ENCODE results near the gene GDF9.

Gene GDF9

DNA sequence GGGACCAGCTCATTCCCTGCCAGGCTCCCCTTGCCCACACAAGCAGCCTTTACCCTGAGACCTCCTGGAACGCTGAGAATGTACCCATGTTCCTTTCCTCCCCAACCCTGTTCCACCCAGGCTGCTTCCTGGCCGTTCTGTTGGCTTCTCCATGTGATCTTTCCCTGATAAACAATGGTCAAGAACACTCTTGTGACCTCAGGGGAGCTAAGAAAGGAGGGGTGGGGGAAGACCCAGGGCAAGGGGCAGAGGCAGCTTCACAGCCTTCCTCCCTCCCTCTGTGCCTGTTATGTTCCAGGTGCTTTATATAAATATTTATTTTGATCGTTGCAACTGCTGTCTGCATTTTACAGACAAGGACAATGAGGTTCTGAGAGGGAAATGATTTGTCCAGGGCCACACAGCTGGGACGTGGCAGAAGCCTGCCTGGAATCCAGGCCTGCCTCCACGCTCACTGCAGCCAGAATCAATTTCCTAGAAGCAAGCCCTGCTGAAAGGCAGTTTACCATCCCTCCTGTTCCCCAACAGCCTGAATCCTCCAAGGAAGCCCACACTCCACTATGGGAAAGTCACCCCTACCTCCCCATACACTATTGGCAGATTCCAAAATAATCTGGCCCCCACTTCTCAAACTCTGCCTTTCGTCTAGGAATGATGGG lies 39.7 kb downstream of the GDF9 start:
- ChIA-PET POLR2A (interaction anchor here (0.7 kb wide), 1 partner anchor 89 kb away, joined by 3 read pairs; the partner anchor contains the start of gene KIF3A), CTCF (no interaction called here)
- TF ChIP-seq FOXM1 (IDR thresholded peaks at IDR 0.05; ENCODE audit: borderline replicate concordance) (no peak), CTBP1 (IDR thresholded peaks at IDR 0.05; ENCODE audit: borderline replicate concordance) (no peak), FOXK2 (IDR thresholded peaks at IDR 0.05) (no peak), ZNF384 (IDR thresholded peaks at IDR 0.05) (no peak), SUZ12 (IDR thresholded peaks at IDR 0.05) (no peak), L3MBTL2 (conservative IDR thresholded peaks at IDR 0.05) (no peak), HDGF (IDR thresholded peaks at IDR 0.05; ENCODE audit: borderline replicate concordance) (no peak), ELF4 (IDR thresholded peaks at IDR 0.05) (no peak), TARDBP (IDR thresholded peaks at IDR 0.05) (no peak), ARNT (IDR thresholded peaks at IDR 0.05) (no peak), NFRKB (IDR thresholded peaks at IDR 0.05) (no peak), LEF1 (IDR thresholded peaks at IDR 0.05; ENCODE audit: borderline replicate concordance) (no peak), BHLHE40 (IDR thresholded peaks at IDR 0.05; ENCODE audit: borderline replicate concordance) (no peak), FOXA1 (IDR thresholded peaks at IDR 0.05) (no peak), SP1 (IDR thresholded peaks at IDR 0.05) (no peak)
- TF ChIP-seq, protein P1, sequence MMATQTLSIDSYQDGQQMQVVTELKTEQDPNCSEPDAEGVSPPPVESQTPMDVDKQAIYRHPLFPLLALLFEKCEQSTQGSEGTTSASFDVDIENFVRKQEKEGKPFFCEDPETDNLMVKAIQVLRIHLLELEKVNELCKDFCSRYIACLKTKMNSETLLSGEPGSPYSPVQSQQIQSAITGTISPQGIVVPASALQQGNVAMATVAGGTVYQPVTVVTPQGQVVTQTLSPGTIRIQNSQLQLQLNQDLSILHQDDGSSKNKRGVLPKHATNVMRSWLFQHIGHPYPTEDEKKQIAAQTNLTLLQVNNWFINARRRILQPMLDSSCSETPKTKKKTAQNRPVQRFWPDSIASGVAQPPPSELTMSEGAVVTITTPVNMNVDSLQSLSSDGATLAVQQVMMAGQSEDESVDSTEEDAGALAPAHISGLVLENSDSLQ (IDR thresholded peaks at IDR 0.05): no peak
- DNase-seq (ENCODE audit: extremely low spot score): no peak

DNA sequence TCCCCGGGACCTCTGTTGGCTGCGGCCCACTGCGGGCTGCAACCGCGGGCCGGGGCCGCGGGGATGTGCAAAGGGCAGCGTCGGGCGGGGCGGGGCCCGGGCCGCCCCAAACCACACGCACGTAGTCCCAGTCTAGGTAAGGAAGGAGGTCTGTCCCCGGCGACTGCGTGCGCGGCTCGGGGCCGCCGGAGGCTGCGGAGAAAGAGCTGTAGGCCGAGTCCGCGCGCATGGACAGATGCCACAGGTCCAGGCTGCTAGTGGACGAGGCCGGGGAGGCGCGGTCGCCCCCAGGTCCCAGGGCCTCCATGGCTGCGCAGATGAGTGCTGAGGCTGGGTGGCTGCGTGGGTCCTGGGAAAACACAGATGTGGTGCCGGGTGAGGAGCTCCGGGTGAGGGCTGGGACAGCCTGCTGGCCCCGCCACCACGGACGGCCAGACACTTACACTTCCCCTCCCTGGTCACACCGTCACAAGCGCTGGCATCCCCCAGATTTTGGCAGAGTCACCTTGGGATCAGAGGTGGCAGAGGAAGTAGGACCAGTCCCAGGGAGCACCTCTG lies 40.4 kb downstream of the GDF9 start:
- POLR2A ChIA-PET: interaction anchor here (0.7 kb wide), 1 partner anchor 88 kb away, joined by 3 read pairs; the partner anchor contains the start of gene KIF3A
- TF ChIP-seq ELF4 (IDR thresholded peaks at IDR 0.05) (no peak), TARDBP (IDR thresholded peaks at IDR 0.05) (no peak), ARNT (IDR thresholded peaks at IDR 0.05) (no peak)
- CTCF ChIA-PET: no interaction called here
- no peak for DNase-seq (ENCODE audit: extremely low spot score)

DNA sequence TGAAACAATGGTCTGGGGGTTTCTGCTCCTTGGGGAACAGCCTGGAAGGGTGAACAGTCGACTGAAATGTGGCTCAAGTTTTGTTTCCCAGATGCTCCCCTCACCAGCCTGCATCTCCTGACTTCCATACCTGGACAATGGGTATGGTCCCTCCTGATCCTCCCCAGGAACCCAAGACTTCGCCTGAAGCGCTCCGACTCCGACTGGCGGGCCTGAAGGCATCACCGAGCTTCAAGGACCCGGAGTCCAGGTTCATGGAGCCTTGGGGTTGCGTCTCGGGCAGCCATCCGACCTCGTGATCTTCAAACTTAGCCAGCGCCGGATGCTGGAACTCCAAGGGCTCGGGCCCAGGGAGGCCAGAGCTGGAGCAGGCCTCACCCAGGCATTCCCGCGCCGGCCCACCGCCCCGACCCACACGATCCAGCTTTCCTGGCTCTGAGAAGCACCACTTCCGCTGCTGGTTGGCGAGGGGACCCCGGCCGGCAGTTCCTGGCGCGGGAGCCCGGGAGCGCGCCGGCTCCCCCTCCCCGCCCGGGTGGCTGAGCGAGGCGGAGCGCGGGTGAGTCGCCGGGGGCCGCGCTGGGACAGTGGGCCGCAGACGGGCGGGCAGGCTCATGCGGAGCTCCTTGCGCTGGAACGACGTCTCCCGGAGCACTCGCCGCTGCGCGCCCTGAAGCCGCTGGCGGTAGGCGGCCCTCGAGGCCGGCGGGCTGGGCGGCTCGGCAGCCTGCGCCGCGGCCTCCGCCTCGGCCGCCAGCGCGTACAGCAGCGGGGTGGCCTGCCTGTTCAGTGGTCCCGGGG lies 41.0 kb downstream of the GDF9 start:
- no peak for TF ChIP-seq TARDBP (IDR thresholded peaks at IDR 0.05)
- TF ChIP-seq, protein P1 (IDR thresholded peaks at IDR 0.05): no peak
- TF ChIP-seq L3MBTL2 (conservative IDR thresholded peaks at IDR 0.05): no peak
- no peak for TF ChIP-seq FOXK2 (IDR thresholded peaks at IDR 0.05)
- TF ChIP-seq FOXA1 (IDR thresholded peaks at IDR 0.05): no peak
- no peak for TF ChIP-seq LEF1 (IDR thresholded peaks at IDR 0.05; ENCODE audit: borderline replicate concordance)
- no peak for TF ChIP-seq HDGF (IDR thresholded peaks at IDR 0.05; ENCODE audit: borderline replicate concordance)
- no peak for TF ChIP-seq ZNF384 (IDR thresholded peaks at IDR 0.05)
- TF ChIP-seq ELF4 (IDR thresholded peaks at IDR 0.05): no peak
- no peak for TF ChIP-seq NFRKB (IDR thresholded peaks at IDR 0.05)
- no peak for TF ChIP-seq ARNT (IDR thresholded peaks at IDR 0.05)
- no peak for TF ChIP-seq BHLHE40 (IDR thresholded peaks at IDR 0.05; ENCODE audit: borderline replicate concordance)
- TF ChIP-seq FOXM1 (IDR thresholded peaks at IDR 0.05; ENCODE audit: borderline replicate concordance): no peak
- no peak for TF ChIP-seq CTBP1 (IDR thresholded peaks at IDR 0.05; ENCODE audit: borderline replicate concordance)
- no peak for TF ChIP-seq SP1 (IDR thresholded peaks at IDR 0.05)
- TF ChIP-seq SUZ12 (IDR thresholded peaks at IDR 0.05): no peak
- ChIA-PET POLR2A (no interaction called here), CTCF (no interaction called here)
- DNase-seq (ENCODE audit: extremely low spot score): no peak

DNA sequence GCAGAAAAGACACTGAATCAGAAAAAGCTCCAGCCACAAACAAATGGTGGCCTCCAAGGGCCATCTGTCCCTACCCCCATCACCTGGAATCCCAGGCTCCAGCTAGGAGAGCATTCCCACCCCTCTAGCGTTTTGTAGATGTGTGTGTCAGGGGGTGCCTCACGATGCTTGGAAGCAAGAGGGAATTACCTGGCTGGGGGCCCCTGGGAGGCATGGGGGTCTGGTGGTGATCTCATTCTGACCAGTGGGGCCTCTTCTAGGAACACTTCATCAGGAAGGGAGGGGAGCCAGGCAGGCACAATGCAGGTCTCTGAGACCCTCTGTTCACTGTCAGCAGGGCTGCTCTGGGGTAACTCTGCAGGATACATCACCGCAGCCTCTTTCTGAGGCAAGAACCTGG lies 41.8 kb downstream of the GDF9 start:
- ChIA-PET POLR2A (interaction anchor here (1.5 kb wide), 1 partner anchor 42 kb away, joined by 3 read pairs; the partner anchor contains the start of genes GDF9 and UQCRQ), CTCF (no interaction called here)
- no peak for TF ChIP-seq CTBP1 (IDR thresholded peaks at IDR 0.05; ENCODE audit: borderline replicate concordance)
- TF ChIP-seq FOXA1 (IDR thresholded peaks at IDR 0.05): no peak
- TF ChIP-seq HDGF (IDR thresholded peaks at IDR 0.05; ENCODE audit: borderline replicate concordance): no peak
- TF ChIP-seq TARDBP (IDR thresholded peaks at IDR 0.05): no peak
- no peak for TF ChIP-seq NFRKB (IDR thresholded peaks at IDR 0.05)
- TF ChIP-seq BHLHE40 (IDR thresholded peaks at IDR 0.05; ENCODE audit: borderline replicate concordance): no peak
- no peak for TF ChIP-seq ZNF384 (IDR thresholded peaks at IDR 0.05)
- no peak for TF ChIP-seq FOXK2 (IDR thresholded peaks at IDR 0.05)
- no peak for TF ChIP-seq FOXM1 (IDR thresholded peaks at IDR 0.05; ENCODE audit: borderline replicate concordance)
- TF ChIP-seq L3MBTL2 (conservative IDR thresholded peaks at IDR 0.05): no peak
- no peak for TF ChIP-seq ARNT (IDR thresholded peaks at IDR 0.05)
- TF ChIP-seq SP1 (IDR thresholded peaks at IDR 0.05): no peak
- TF ChIP-seq, protein P1 (IDR thresholded peaks at IDR 0.05): no peak
- no peak for TF ChIP-seq SUZ12 (IDR thresholded peaks at IDR 0.05)
- no peak for TF ChIP-seq LEF1 (IDR thresholded peaks at IDR 0.05; ENCODE audit: borderline replicate concordance)
- TF ChIP-seq ELF4 (IDR thresholded peaks at IDR 0.05): no peak
- DNase-seq (ENCODE audit: extremely low spot score): no peak

DNA sequence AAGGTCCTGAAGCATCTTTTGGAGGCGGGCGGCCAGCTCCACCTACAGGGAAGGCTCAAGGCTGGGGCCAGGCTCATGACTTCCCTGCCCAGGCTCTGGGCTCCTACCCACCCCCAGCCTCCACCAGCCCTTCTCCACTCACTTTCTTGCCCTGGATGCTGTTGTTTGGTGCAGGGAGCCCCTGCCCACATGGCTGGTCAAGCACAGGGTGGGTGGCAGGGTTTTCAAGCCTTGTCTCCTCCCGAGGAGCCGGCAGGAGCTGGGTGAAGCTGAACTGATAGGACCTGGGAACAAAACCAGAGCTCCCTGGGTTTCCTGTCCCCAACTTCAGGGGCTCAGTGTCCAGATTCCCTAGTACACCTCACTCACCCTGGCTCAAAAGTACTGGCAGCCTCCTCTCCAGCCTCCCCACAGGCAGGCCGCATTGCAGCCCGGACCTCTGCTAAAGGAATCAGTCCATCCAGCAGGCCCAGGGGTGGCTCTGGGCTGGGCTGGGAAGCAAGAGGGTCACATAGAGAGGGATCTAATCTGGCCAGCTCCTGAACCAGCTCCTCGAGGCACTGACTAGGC lies 42.7 kb downstream of the GDF9 start:
- TF ChIP-seq NFRKB (IDR thresholded peaks at IDR 0.05) (no peak), ARNT (IDR thresholded peaks at IDR 0.05) (no peak), HDGF (IDR thresholded peaks at IDR 0.05; ENCODE audit: borderline replicate concordance) (no peak), LEF1 (IDR thresholded peaks at IDR 0.05; ENCODE audit: borderline replicate concordance) (no peak), TARDBP (IDR thresholded peaks at IDR 0.05) (no peak), FOXM1 (IDR thresholded peaks at IDR 0.05; ENCODE audit: borderline replicate concordance) (no peak)
- TF ChIP-seq, protein P1 (IDR thresholded peaks at IDR 0.05): no peak
- no peak for DNase-seq (ENCODE audit: extremely low spot score)
- ChIA-PET CTCF (no interaction called here), POLR2A (interaction anchor here (1.5 kb wide), 1 partner anchor 43 kb away, joined by 3 read pairs; the partner anchor contains the start of genes GDF9 and UQCRQ)
